Sigmoid colon (tissue), 7 donors: ENCODE data around the gene KSR1. TPM values are rescaled to one million over a fixed set of nuclear protein-coding genes. Genes with fewer than 3 reads are reported as not detected.
"Not testable (repeated sequence)": the region's sequence is repeated elsewhere in the genome, so short reads cannot be mapped to it uniquely, and the experiment has no call there.

ENCODE experiments used
- DNase-seq: peaks from one replicate; pipeline ENCODE4 v3.0.0-alpha.2; 2019
- H3K27ac ChIP-seq, 4 donors: fragments of 200-600 bp; sonication (generic); one replicate each; pipeline ENCODE4 v1.5.1; 2016 to 2019; ENCODE audit warnings: mild to moderate bottlenecking in 1 of 4
- H3K27me3 ChIP-seq, 3 donors: fragments of 200-600 bp; sonication (generic); one replicate each; pipeline ENCODE4 v1.5.1; 2019; ENCODE audit warnings: mild to moderate bottlenecking in 1 of 3
- H3K36me3 ChIP-seq, 4 donors: fragments of 200-600 bp; sonication (generic); one replicate each; pipeline ENCODE4 v1.5.1; 2016 to 2019
- H3K4me1 ChIP-seq, 4 donors: fragments of 200-600 bp; sonication (generic); one replicate each; pipeline ENCODE4 v1.5.1; 2017 to 2019
- H3K4me3 ChIP-seq, 4 donors: fragments of 200-600 bp; sonication (generic); one replicate each; pipeline ENCODE4 v1.5.1; 2017 to 2019; ENCODE audit warnings: mild to moderate bottlenecking in 2 of 4, moderate library complexity in 1 of 4
- H3K9me3 ChIP-seq, 4 donors: fragments of 200-600 bp in 3 of 4; sonication (generic) in 3 of 4; one replicate each; pipeline versions ENCODE4 v1.5.1 to v1.6.1; 2013 to 2019
- CTCF ChIP-seq, 4 experiments: fragments of 450-650 bp in 3 of 4; fragments of 200-600 bp in 1 of 4; IDR thresholded peaks; one replicate each; pipeline ENCODE4 v1.5.1; 2016 to 2019; ENCODE audit warnings: antibody characterized with exemption in 4 of 4, mild to moderate bottlenecking in 3 of 4, moderate library complexity in 2 of 4
- EP300 ChIP-seq, 4 donors: sonication (generic); formaldehyde crosslinking; IDR thresholded peaks; one replicate each; pipeline ENCODE4 v1.6.1; 2017; ENCODE audit warnings: antibody characterized with exemption in 4 of 4
- POLR2A ChIP-seq, 2 donors: fragments of 450-650 bp; IDR thresholded peaks; one replicate each; pipeline ENCODE4 v1.6.1; 2016; ENCODE audit warnings: antibody characterized with exemption in 2 of 2, mild to moderate bottlenecking in 2 of 2, moderate library complexity in 2 of 2
- POLR2AphosphoS5 ChIP-seq, 4 donors: sonication (generic); formaldehyde crosslinking; IDR thresholded peaks; one replicate each; pipeline ENCODE4 v1.6.1; 2017; ENCODE audit warnings: antibody characterized with exemption in 4 of 4
- WGBS, 2 donors: extraction: QIAGEN DNeasy Blood & Tissue Kit; methylation state at CpG; one replicate each; pipeline ENCODE4 v1.1.7; 2013; 5-methylcytosine and 5-hydroxymethylcytosine counted together
- intact Hi-C: fragments of 100-400 bp; cut with DNase I; formaldehyde crosslinking; loops from one replicate; pipeline ENCODE4 v1.15.1; 2023
- polyA plus RNA-seq, 3 donors: library from polyadenylated mRNA; stranded (reverse); fragments of 200-250 nt; gene quantifications; one replicate each; pipeline ENCODE4 v1.2.3, GENCODE V29; 2013
- total RNA-seq, 4 donors: library from RNA; depleted of rRNA; stranded (reverse); fragments of >200 nt; gene quantifications; one replicate each; pipeline ENCODE4 v1.1.0, GENCODE V29; 2016
- donor health status: healthy with polysubstance abuse.
- donor health status: Bipolar disorder and iron deficiency.
- donor health status: healthy.

Gene KSR1
- total and polyA plus RNA-seq, 7 donors, result 4.2 to 25.8 (median 18.2) TPM

GRCh38 chr17:27646232-27646631, 190.0 kb downstream of the KSR1 start:
- 73 to 93% methylated on average over 13 of the region's 13 CpGs for WGBS, 2 donors
- no peaks in the 10 kb centered on the region for H3K27me3 ChIP-seq
- H3K36me3 ChIP-seq, result peaks cover 0 to 3% (median 0%) of the 10 kb centered on the region in 4 donors
- TF ChIP-seq POLR2A (IDR thresholded peaks at IDR 0.05) (no peak), POLR2AphosphoS5 (IDR thresholded peaks at IDR 0.05) (no peak), EP300 (IDR thresholded peaks at IDR 0.05) (no peak), CTCF (IDR thresholded peaks at IDR 0.05) (no peak)
- peaks cover 0 to 6% (median 0%) of the 10 kb centered on the region in 4 donors for H3K4me1 ChIP-seq
- intact Hi-C loops, result no loop called here
- DNase-seq, result no peak
- no peak overlapping the region for H3K27ac ChIP-seq
- no peaks in the 10 kb centered on the region for H3K9me3 ChIP-seq
- H3K4me3 ChIP-seq, result no peak overlapping the region

GRCh38 chr17:27647765-27648164, 191.5 kb downstream of the KSR1 start:
- 18 to 66% methylated on average over 9 of the region's 9 CpGs for WGBS, 2 donors
- H3K4me1 ChIP-seq, result peaks cover 0 to 6% (median 0%) of the 10 kb centered on the region in 4 donors

DNA sequence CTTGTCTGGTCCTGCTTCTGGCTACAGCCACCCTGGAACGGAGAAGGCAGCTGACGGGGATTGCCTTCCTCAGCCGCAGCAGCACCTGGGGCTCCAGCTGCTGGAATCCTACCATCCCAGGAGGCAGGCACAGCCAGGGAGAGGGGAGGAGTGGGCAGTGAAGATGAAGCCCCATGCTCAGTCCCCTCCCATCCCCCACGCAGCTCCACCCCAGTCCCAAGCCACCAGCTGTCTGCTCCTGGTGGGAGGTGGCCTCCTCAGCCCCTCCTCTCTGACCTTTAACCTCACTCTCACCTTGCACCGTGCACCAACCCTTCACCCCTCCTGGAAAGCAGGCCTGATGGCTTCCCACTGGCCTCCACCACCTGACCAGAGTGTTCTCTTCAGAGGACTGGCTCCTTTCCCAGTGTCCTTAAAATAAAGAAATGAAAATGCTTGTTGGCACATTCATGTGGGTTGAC, 192.9 kb downstream of the KSR1 start:
- H3K4me1 ChIP-seq, intact Hi-C loops, H3K9me3 ChIP-seq, H3K4me3 ChIP-seq, H3K36me3 ChIP-seq, H3K27me3 ChIP-seq, H3K27ac ChIP-seq: not testable (repeated sequence)
- 49 to 75% methylated on average over 5 of the region's 5 CpGs for WGBS, 2 donors
- peak; percentile 54 for DNase-seq

More at GRCh38 chr17:27647765-27648164, 191.5 kb downstream of the KSR1 start:
- Histone ChIP-seq H3K4me3 (no peak overlapping the region), H3K36me3 (no peaks in the 10 kb centered on the region), H3K27ac (no peak overlapping the region), H3K9me3 (no peaks in the 10 kb centered on the region), H3K27me3 (no peaks in the 10 kb centered on the region)
- TF ChIP-seq POLR2A (IDR thresholded peaks at IDR 0.05), result no peak
- no peak for TF ChIP-seq CTCF (IDR thresholded peaks at IDR 0.05)
- TF ChIP-seq POLR2AphosphoS5 (IDR thresholded peaks at IDR 0.05), result no peak
- TF ChIP-seq EP300 (IDR thresholded peaks at IDR 0.05), result no peak
- intact Hi-C loops, result no loop called here
- DNase-seq, result no peak

DNA sequence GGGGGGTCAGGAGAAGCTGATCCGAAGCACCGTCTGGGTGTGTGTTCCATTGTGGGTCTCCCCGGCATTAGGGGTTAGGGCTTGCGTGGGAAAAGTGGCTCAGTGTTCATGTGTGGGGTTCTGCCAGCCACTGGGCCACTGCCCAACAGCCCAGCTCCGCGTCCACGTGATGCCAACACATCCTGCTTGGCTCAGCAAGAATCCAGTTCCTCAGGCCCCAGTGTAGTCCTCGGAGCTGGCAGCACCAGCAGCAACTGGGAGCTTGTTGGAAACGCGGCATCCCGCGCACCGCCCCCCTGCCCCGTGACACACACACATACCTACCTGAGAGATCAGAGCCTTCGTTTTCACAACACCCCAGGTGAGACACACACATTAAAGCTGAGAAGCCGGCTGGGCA, 193.7 kb downstream of the KSR1 start:
- intact Hi-C loops, result loop anchor here (5.0 kb wide), 3 partner anchors 232 to 413 kb away; no protein-coding TSS in a partner anchor
- no peaks in the 10 kb centered on the region for H3K27me3 ChIP-seq
- TF ChIP-seq POLR2A (IDR thresholded peaks at IDR 0.05) (no peak), EP300 (IDR thresholded peaks at IDR 0.05) (no peak), CTCF (IDR thresholded peaks at IDR 0.05) (no peak), POLR2AphosphoS5 (IDR thresholded peaks at IDR 0.05) (no peak)
- DNase-seq, result peak; percentile 75
- peaks cover 0 to 6% (median 0%) of the 10 kb centered on the region in 4 donors for H3K4me1 ChIP-seq
- no peak overlapping the region for H3K27ac ChIP-seq
- WGBS, 2 donors, result 80 to 88% methylated on average over 16 of the region's 16 CpGs
- no peaks in the 10 kb centered on the region for H3K36me3 ChIP-seq
- no peak overlapping the region for H3K4me3 ChIP-seq
- H3K9me3 ChIP-seq, result no peaks in the 10 kb centered on the region

- no peak overlapping the region for H3K27ac ChIP-seq
- H3K9me3 ChIP-seq, result no peaks in the 10 kb centered on the region
- peaks cover 0 to 6% (median 0%) of the 10 kb centered on the region in 4 donors for H3K4me1 ChIP-seq
- no peaks in the 10 kb centered on the region for H3K27me3 ChIP-seq
- intact Hi-C loops, result loop anchor here (1.0 to 5.0 kb wide), 4 partner anchors 48 to 414 kb away; no protein-coding TSS in a partner anchor
- 77 to 84% methylated on average over 11 of the region's 11 CpGs for WGBS, 2 donors
- TF ChIP-seq EP300 (IDR thresholded peaks at IDR 0.05), result no peak
- TF ChIP-seq POLR2A (IDR thresholded peaks at IDR 0.05), result no peak
- no peak for TF ChIP-seq POLR2AphosphoS5 (IDR thresholded peaks at IDR 0.05)
- no peak for TF ChIP-seq CTCF (IDR thresholded peaks at IDR 0.05)
- no peak overlapping the region for H3K4me3 ChIP-seq
- DNase-seq, result peak; percentile 45
- H3K36me3 ChIP-seq, result no peaks in the 10 kb centered on the region
Observed at GRCh38 chr17:27650836-27651235, 194.6 kb downstream of the KSR1 start.
